ENCODE measurements around the gene ATP8B1.

DNA sequence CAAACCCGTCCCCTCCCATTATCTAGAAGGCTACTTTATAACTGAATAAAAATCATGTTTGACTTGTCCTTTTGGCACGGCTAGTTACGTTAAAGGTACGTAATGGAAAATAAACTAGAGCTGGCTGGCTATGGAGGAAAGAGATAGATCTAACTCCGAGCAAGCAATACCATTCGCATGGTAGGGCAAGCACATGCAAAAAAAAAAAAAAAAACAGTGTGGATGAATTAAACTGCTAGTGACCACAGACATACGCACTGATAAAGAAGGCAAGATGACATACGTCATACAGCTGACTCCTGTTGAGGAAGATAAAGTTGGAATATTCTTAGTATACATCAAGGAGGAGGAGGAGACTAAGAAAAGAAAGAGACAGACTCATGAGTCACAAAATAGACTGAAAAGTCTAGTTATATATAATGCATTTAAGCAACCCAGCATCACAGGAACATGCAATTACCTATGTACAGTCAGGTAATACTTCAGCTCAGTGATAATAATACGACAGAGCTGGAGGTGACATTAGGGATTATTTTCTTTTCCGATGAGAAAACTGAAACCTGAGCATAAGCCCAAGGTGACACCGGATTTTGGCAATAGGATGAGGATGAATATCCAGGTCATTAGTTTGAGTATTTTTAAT lies 143.5 kb downstream of the ATP8B1 start:
- TF ChIP-seq, protein P1, sequence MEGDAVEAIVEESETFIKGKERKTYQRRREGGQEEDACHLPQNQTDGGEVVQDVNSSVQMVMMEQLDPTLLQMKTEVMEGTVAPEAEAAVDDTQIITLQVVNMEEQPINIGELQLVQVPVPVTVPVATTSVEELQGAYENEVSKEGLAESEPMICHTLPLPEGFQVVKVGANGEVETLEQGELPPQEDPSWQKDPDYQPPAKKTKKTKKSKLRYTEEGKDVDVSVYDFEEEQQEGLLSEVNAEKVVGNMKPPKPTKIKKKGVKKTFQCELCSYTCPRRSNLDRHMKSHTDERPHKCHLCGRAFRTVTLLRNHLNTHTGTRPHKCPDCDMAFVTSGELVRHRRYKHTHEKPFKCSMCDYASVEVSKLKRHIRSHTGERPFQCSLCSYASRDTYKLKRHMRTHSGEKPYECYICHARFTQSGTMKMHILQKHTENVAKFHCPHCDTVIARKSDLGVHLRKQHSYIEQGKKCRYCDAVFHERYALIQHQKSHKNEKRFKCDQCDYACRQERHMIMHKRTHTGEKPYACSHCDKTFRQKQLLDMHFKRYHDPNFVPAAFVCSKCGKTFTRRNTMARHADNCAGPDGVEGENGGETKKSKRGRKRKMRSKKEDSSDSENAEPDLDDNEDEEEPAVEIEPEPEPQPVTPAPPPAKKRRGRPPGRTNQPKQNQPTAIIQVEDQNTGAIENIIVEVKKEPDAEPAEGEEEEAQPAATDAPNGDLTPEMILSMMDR (IDR thresholded peaks at IDR 0.05 in 8 of 11, conservative IDR thresholded peaks at IDR 0.05 in 3 of 11): no peak
- no peak for TF ChIP-seq POLR2A (IDR thresholded peaks at IDR 0.05)
- no peak for TF ChIP-seq POLR2AphosphoS5 (IDR thresholded peaks at IDR 0.05)

Measured in spleen (tissue), 7 donors.